ENCODE results near the gene DENND10.

DENND10 gene

DNA sequence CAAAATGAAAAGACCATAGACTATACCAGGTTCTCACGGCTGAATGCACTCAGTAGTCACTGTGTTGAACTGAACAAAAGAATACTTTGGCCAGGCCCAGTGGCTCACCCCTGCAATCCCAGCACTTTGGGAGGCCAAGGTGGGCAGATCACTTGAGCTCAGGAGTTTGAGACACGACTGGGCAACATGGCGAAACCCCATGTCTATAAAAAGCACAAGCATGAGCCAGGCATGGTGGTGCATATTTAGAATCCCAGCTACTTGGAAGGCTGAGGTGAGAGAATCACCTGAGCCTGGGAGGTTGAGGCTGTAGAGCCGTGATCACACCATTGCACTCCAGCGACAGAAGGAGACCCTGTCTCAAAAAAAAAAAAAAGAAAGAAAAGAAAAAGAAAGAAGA lies 49.1 kb downstream of the DENND10 start:
- no peaks in the 10 kb centered on the region for H3K27me3 ChIP-seq (ENCODE audit: control insufficient read depth, low read length)
- no peaks in the 10 kb centered on the region for H3K79me2 ChIP-seq (ENCODE audit: control insufficient read depth, low read length)
- H3K4me2 ChIP-seq (ENCODE audit: low read length): no peak overlapping the region
- H4K20me1 ChIP-seq (ENCODE audit: control insufficient read depth, insufficient read depth, low read depth, low read length): no peaks in the 10 kb centered on the region
- peaks cover 13% of the 10 kb centered on the region for H3K4me1 ChIP-seq (ENCODE audit: control insufficient read depth, low read length)
- H3F3A ChIP-seq (ENCODE audit: control insufficient read depth, insufficient read depth): no peaks in the 10 kb centered on the region
- TF ChIP-seq EZH2phosphoT487 (IDR thresholded peaks at IDR 0.05; ENCODE audit: borderline replicate concordance, low read length): no peak
- TF ChIP-seq, protein P1, sequence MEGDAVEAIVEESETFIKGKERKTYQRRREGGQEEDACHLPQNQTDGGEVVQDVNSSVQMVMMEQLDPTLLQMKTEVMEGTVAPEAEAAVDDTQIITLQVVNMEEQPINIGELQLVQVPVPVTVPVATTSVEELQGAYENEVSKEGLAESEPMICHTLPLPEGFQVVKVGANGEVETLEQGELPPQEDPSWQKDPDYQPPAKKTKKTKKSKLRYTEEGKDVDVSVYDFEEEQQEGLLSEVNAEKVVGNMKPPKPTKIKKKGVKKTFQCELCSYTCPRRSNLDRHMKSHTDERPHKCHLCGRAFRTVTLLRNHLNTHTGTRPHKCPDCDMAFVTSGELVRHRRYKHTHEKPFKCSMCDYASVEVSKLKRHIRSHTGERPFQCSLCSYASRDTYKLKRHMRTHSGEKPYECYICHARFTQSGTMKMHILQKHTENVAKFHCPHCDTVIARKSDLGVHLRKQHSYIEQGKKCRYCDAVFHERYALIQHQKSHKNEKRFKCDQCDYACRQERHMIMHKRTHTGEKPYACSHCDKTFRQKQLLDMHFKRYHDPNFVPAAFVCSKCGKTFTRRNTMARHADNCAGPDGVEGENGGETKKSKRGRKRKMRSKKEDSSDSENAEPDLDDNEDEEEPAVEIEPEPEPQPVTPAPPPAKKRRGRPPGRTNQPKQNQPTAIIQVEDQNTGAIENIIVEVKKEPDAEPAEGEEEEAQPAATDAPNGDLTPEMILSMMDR (IDR thresholded peaks at IDR 0.05; ENCODE audit: low read depth, low read length, poor library complexity, severe bottlenecking): no peak
- H3K36me3 ChIP-seq (ENCODE audit: control insufficient read depth, low read length): peaks cover 87% of the 10 kb centered on the region
- no peaks in the 10 kb centered on the region for H3K9me2 ChIP-seq (replicated peaks; ENCODE audit: control insufficient read depth, low read length)
- H3K4me3 ChIP-seq (ENCODE audit: low read length): no peak overlapping the region
- no peaks in the 10 kb centered on the region for H3K9me3 ChIP-seq (ENCODE audit: control insufficient read depth, insufficient read depth, low read length)
- no peak overlapping the region for H3K27ac ChIP-seq (ENCODE audit: low read depth, low read length)

DNA sequence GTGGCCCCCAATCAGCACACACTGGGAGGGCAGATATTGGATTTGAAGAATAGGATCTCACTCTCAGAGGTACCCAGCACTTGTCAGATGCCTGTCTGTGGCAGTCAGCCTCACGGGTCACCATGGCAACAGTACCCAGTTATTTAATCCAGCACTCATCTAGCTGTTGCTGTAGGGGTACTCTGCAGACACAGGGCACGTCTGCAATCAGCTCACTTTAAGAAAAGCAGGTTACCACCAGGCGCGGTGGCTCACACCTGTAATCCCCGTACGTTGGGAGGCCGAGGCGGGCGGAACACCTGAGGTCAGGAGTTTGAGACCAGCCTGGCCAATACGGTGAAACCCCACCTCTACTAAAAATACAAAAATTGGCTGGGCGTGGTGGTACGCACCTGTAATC lies 49.7 kb downstream of the DENND10 start:
- H3F3A ChIP-seq (ENCODE audit: control insufficient read depth, insufficient read depth): no peaks in the 10 kb centered on the region
- no peak overlapping the region for H3K4me3 ChIP-seq (ENCODE audit: low read length)
- H3K9me3 ChIP-seq (ENCODE audit: control insufficient read depth, insufficient read depth, low read length): no peaks in the 10 kb centered on the region
- H3K36me3 ChIP-seq (ENCODE audit: control insufficient read depth, low read length): peaks cover 85% of the 10 kb centered on the region
- H4K20me1 ChIP-seq (ENCODE audit: control insufficient read depth, insufficient read depth, low read depth, low read length): no peaks in the 10 kb centered on the region
- no peaks in the 10 kb centered on the region for H3K79me2 ChIP-seq (ENCODE audit: control insufficient read depth, low read length)
- H3K4me1 ChIP-seq (ENCODE audit: control insufficient read depth, low read length): peaks cover 13% of the 10 kb centered on the region
- H3K27ac ChIP-seq (ENCODE audit: low read depth, low read length): no peak overlapping the region
- no peak overlapping the region for H3K4me2 ChIP-seq (ENCODE audit: low read length)
- H3K9me2 ChIP-seq (replicated peaks; ENCODE audit: control insufficient read depth, low read length): no peaks in the 10 kb centered on the region
- H3K27me3 ChIP-seq (ENCODE audit: control insufficient read depth, low read length): no peaks in the 10 kb centered on the region
- no peak for TF ChIP-seq EZH2phosphoT487 (IDR thresholded peaks at IDR 0.05; ENCODE audit: borderline replicate concordance, low read length)
- TF ChIP-seq, protein P1 (IDR thresholded peaks at IDR 0.05; ENCODE audit: low read depth, low read length, poor library complexity, severe bottlenecking): no peak

DNA sequence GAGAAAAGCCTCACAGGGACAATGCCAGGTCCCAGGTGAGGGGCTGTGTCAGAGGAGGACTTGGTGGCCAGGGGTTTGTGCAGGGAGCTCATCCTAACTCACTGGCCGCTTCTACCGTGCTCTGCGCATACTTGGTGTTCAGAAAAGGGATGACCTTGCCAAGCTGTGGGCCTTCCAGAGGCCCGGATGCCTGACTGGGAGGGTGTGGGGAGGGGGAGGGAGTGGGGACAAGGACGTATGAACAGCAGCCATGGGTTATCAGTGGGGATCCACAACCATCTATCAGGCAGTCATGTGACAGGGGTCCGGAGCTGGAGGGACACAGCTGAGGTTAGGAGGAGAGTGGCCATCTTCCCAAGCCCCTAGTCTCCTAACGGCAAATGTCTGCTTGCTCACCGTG lies 55.4 kb downstream of the DENND10 start:
- Histone ChIP-seq H3K4me3 (ENCODE audit: low read length) (no peak overlapping the region), H3K9me3 (ENCODE audit: control insufficient read depth, insufficient read depth, low read length) (no peaks in the 10 kb centered on the region), H3K4me1 (ENCODE audit: control insufficient read depth, low read length) (peaks cover 18% of the 10 kb centered on the region), H3K27me3 (ENCODE audit: control insufficient read depth, low read length) (no peaks in the 10 kb centered on the region), H3K9me2 (replicated peaks; ENCODE audit: control insufficient read depth, low read length) (no peaks in the 10 kb centered on the region), H3K79me2 (ENCODE audit: control insufficient read depth, low read length) (peaks cover 21% of the 10 kb centered on the region), H3K4me2 (ENCODE audit: low read length) (no peak overlapping the region), H3K27ac (ENCODE audit: low read depth, low read length) (no peak overlapping the region), H3K36me3 (ENCODE audit: control insufficient read depth, low read length) (peaks cover 90% of the 10 kb centered on the region), H3F3A (ENCODE audit: control insufficient read depth, insufficient read depth) (no peaks in the 10 kb centered on the region), H4K20me1 (ENCODE audit: control insufficient read depth, insufficient read depth, low read depth, low read length) (no peaks in the 10 kb centered on the region)
- no peak for TF ChIP-seq EZH2phosphoT487 (IDR thresholded peaks at IDR 0.05; ENCODE audit: borderline replicate concordance, low read length)
- TF ChIP-seq, protein P1 (IDR thresholded peaks at IDR 0.05; ENCODE audit: low read depth, low read length, poor library complexity, severe bottlenecking): no peak
